H9 (cell line): ENCODE results near the gene YIPF6. TPM values are rescaled to one million over a fixed set of nuclear protein-coding genes. Genes with fewer than 3 reads are reported as not detected.

ENCODE experiments used
- DNase-seq: peaks from one replicate; pipeline ENCODE4 v3.0.0-alpha.2; 2017
- H2AFZ ChIP-seq: one replicate; pipeline ENCODE4 v1.6.1; 2013; ENCODE audit warnings: mild to moderate bottlenecking, low read length, control low read depth, moderate library complexity
- H2AK5ac ChIP-seq: 2 replicates; pipeline ENCODE4 v1.6.1; 2013; ENCODE audit warnings: low read length, control low read depth, mixed read lengths; ENCODE audit not compliant: insufficient read length
- H2BK120ac ChIP-seq: one replicate; pipeline ENCODE4 v1.6.1; 2013; ENCODE audit warnings: low read depth, mild to moderate bottlenecking, low read length, control low read depth, inconsistent platforms; ENCODE audit not compliant: poor library complexity, severe bottlenecking
- H2BK12ac ChIP-seq: 2 replicates; pipeline ENCODE4 v1.6.1; 2013; ENCODE audit warnings: low read length, control low read depth, mixed read lengths, low read depth; ENCODE audit not compliant: insufficient read length
- H2BK15ac ChIP-seq: 2 replicates; pipeline ENCODE4 v1.6.1; 2013; ENCODE audit warnings: low read depth, low read length, control low read depth
- H2BK20ac ChIP-seq: one replicate; pipeline ENCODE4 v1.6.1; 2013; ENCODE audit warnings: low read depth, mild to moderate bottlenecking, low read length, control low read depth, inconsistent platforms; ENCODE audit not compliant: poor library complexity, severe bottlenecking
- H2BK5ac ChIP-seq: 2 replicates; pipeline ENCODE4 v1.6.1; 2013; ENCODE audit warnings: low read length, control low read depth, mixed read lengths; ENCODE audit not compliant: insufficient read length
- H3K14ac ChIP-seq: 2 replicates; pipeline ENCODE4 v1.6.1; 2013; ENCODE audit warnings: low read length, control low read depth; ENCODE audit not compliant: insufficient read depth
- H3K18ac ChIP-seq: 2 replicates; pipeline ENCODE4 v1.6.1; 2013; ENCODE audit warnings: low read depth, mild to moderate bottlenecking, mixed read lengths, low read length, control low read depth; ENCODE audit not compliant: insufficient read length
- H3K23ac ChIP-seq: 2 replicates; pipeline ENCODE4 v1.6.1; 2013; ENCODE audit warnings: low read length, control low read depth, mixed read lengths, low read depth; ENCODE audit not compliant: insufficient read length
- H3K23me2 ChIP-seq: 2 replicates; pipeline ENCODE4 v1.6.1; 2013; ENCODE audit warnings: low read depth, mild to moderate bottlenecking, mixed read lengths, low read length, control low read depth; ENCODE audit not compliant: insufficient read length, poor library complexity, severe bottlenecking
- H3K27ac ChIP-seq: 2 replicates; pipeline ENCODE4 v1.5.1; 2013; ENCODE audit warnings: low read length, control low read depth, mixed read lengths, low read depth; ENCODE audit not compliant: insufficient read length
- H3K27me3 ChIP-seq: 2 replicates; pipeline ENCODE4 v1.6.1; 2013; ENCODE audit warnings: low read length, control low read depth, inconsistent platforms; ENCODE audit not compliant: insufficient read depth
- H3K4ac ChIP-seq: 2 replicates; pipeline ENCODE4 v1.6.1; 2013; ENCODE audit warnings: low read depth, mild to moderate bottlenecking, control low read depth, inconsistent platforms, low read length, moderate library complexity
- H3K4me1 ChIP-seq: 2 replicates; pipeline ENCODE4 v1.6.1; 2013; ENCODE audit warnings: low read length, control low read depth, inconsistent platforms; ENCODE audit not compliant: insufficient read depth
- H3K4me2 ChIP-seq: 2 replicates; pipeline ENCODE4 v1.6.1; 2013; ENCODE audit warnings: low read length, control low read depth, mixed read lengths; ENCODE audit not compliant: insufficient read length, insufficient read depth
- H3K56ac ChIP-seq: 2 replicates; pipeline ENCODE4 v1.6.1; 2013; ENCODE audit warnings: low read depth, mild to moderate bottlenecking, mixed read lengths, low read length, control low read depth; ENCODE audit not compliant: insufficient read length
- H3K79me1 ChIP-seq: 2 replicates; pipeline ENCODE4 v1.6.1; 2013; ENCODE audit warnings: low read depth, mild to moderate bottlenecking, moderate library complexity, low read length, control low read depth, inconsistent platforms; ENCODE audit not compliant: insufficient read depth, poor library complexity, severe bottlenecking
- H3K79me2 ChIP-seq: 2 replicates; pipeline ENCODE4 v1.6.1; 2013; ENCODE audit warnings: low read length, control low read depth, inconsistent platforms; ENCODE audit not compliant: insufficient read depth
- H3K9ac ChIP-seq: 2 replicates; pipeline ENCODE4 v1.6.1; 2013; ENCODE audit warnings: low read length, control low read depth, mixed read lengths; ENCODE audit not compliant: insufficient read length; ENCODE audit errors: extremely low read depth
- H3K9me3 ChIP-seq: one replicate; pipeline ENCODE4 v1.6.1; 2013; ENCODE audit warnings: low read depth, low read length, inconsistent platforms; ENCODE audit not compliant: control insufficient read depth
- H3T11ph ChIP-seq: one replicate; pipeline ENCODE4 v1.6.1; 2013; ENCODE audit warnings: mild to moderate bottlenecking, low read length, control low read depth, inconsistent platforms
- H4K20me1 ChIP-seq: one replicate; pipeline ENCODE4 v1.6.1; 2013; ENCODE audit not compliant: control insufficient read depth, insufficient read length, insufficient read depth
- H4K5ac ChIP-seq: 2 replicates; pipeline ENCODE4 v1.6.1; 2013; ENCODE audit warnings: low read depth, mild to moderate bottlenecking, mixed read lengths, low read length, control low read depth; ENCODE audit not compliant: insufficient read length
- H4K8ac ChIP-seq: replicated peaks from 2 replicates; pipeline ENCODE4 v1.6.1; 2013; ENCODE audit warnings: low read length, control low read depth, mixed read lengths, low read depth; ENCODE audit not compliant: insufficient read length
- H4K91ac ChIP-seq: 2 replicates; pipeline ENCODE4 v1.6.1; 2013; ENCODE audit warnings: low read depth, mild to moderate bottlenecking, moderate library complexity, mixed read lengths, low read length, control low read depth; ENCODE audit not compliant: insufficient read length
- H3K27ac Mint-ChIP-seq, 3 experiments: 2 replicates in 2 of 3; 3 replicates in 1 of 3; pipeline ENCODE4 v1.8.0; 2020 to 2021; ENCODE audit warnings: mixed read lengths in 3 of 3, mild to moderate bottlenecking in 1 of 3, moderate library complexity in 1 of 3
- H3K27me3 Mint-ChIP-seq: 2 replicates; pipeline ENCODE4 v1.8.0; 2021; ENCODE audit warnings: low read depth, mild to moderate bottlenecking, moderate library complexity, mixed read lengths
- H3K36me3 Mint-ChIP-seq, 3 experiments: 2 replicates in 2 of 3; 3 replicates in 1 of 3; pipeline ENCODE4 v1.8.0; 2020 to 2021; ENCODE audit warnings: low read depth in 3 of 3, mixed read lengths in 3 of 3; ENCODE audit not compliant: insufficient read depth in 1 of 3
- H3K4me1 Mint-ChIP-seq, 2 experiments: 2 replicates each; pipeline ENCODE4 v1.8.0; 2020; ENCODE audit warnings: mixed read lengths in 2 of 2
- H3K4me3 Mint-ChIP-seq, 2 experiments: 2 replicates in 1 of 2; 3 replicates in 1 of 2; pipeline ENCODE4 v1.8.0; 2020 to 2021; ENCODE audit warnings: mild to moderate bottlenecking in 2 of 2, mixed read lengths in 2 of 2, moderate library complexity in 1 of 2
- H3K9me3 Mint-ChIP-seq, 2 experiments: 2 replicates in 1 of 2; 3 replicates in 1 of 2; pipeline ENCODE4 v1.8.0; 2020; ENCODE audit warnings: mild to moderate bottlenecking in 2 of 2, mixed read lengths in 2 of 2, moderate library complexity in 1 of 2
- WGBS: extraction: QIAGEN DNeasy Blood & Tissue Kit; methylation state at CpG from one replicate; pipeline ENCODE4 v1.1.7; 2013; ENCODE audit warnings: missing lambda C conversion rate, low lambda C conversion rate, mixed read lengths; ENCODE audit not compliant: insufficient read length; ENCODE audit errors: extremely low coverage; 5-methylcytosine and 5-hydroxymethylcytosine counted together
- total RNA-seq: library from RNA; stranded (reverse); gene quantifications from 2 replicates; pipeline ENCODE4 v1.2.1, GENCODE V29; 2021
- TF ChIP-seq, protein P1 (sequence below): fragments of 200-600 bp; sonication (generic); conservative IDR thresholded peaks from 3 replicates; pipeline ENCODE4 v1.8.0; 2021; ENCODE audit warnings: antibody characterized with exemption, mild to moderate bottlenecking

YIPF6 gene
- total RNA-seq, 1 experiment from 2014 or later, result 31.8 TPM

DNA sequence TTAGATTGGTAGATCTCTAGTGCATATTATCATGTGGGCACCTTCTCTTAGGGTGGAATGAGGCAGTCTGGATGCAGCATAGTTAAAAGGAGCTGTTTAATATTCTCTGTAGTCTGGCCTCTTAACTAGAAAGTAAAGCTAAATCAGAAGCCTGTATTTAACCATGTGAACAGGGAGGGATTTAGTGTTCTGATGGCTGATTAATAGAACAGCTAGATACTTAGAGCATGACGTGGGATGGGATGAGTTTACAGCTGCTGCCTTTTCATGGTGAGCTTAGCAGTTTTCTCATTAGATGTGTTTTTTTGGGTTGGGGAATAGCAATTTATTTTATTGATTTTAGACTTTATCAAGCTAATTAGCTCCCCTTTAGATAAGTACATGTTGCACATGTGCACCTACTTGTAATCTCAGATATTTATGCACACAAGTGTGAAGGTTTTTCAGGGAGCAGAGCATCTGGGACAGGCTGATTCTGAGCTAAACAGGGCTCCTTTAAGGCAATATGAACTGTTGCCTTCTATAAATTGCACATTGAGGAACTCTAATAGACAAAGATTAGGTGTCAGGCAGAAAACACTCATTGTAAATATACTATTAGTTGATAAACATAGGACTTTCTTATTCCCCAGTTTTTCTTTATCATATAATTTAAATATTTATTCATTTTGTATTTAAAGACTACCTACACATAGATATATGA is 34.1 kb downstream of the YIPF6 start:
- no peak for DNase-seq
- WGBS, result no CpG with 5 or more reads among the region's 1 CpG
- Mint-ChIP-seq H3K27ac (no peak overlapping the region), H3K36me3 (peaks cover 11 to 40% (median 31%) of the 10 kb centered on the region in 3 experiments), H3K4me1 (no peaks in the 10 kb centered on the region), H3K27me3 (no peaks in the 10 kb centered on the region), H3K9me3 (peaks cover 40 to 51% of the 10 kb centered on the region in 2 experiments), H3K4me3 (no peak overlapping the region)
- H2BK20ac ChIP-seq, result no peak overlapping the region
- H3K79me2 ChIP-seq, result no peaks in the 10 kb centered on the region
- H3K9ac ChIP-seq, result no peak overlapping the region
- no peak overlapping the region for H3K27ac ChIP-seq
- H4K20me1 ChIP-seq, result no peaks in the 10 kb centered on the region
- no peak overlapping the region for H3K56ac ChIP-seq
- no peak overlapping the region for H3T11ph ChIP-seq
- H4K5ac ChIP-seq, result no peak overlapping the region
- no peak overlapping the region for H3K14ac ChIP-seq
- H4K8ac ChIP-seq, result no peak overlapping the region
- no peak overlapping the region for H2BK12ac ChIP-seq
- peaks cover 16% of the 10 kb centered on the region for H3K9me3 ChIP-seq
- H4K91ac ChIP-seq, result no peak overlapping the region
- TF ChIP-seq, protein P1, sequence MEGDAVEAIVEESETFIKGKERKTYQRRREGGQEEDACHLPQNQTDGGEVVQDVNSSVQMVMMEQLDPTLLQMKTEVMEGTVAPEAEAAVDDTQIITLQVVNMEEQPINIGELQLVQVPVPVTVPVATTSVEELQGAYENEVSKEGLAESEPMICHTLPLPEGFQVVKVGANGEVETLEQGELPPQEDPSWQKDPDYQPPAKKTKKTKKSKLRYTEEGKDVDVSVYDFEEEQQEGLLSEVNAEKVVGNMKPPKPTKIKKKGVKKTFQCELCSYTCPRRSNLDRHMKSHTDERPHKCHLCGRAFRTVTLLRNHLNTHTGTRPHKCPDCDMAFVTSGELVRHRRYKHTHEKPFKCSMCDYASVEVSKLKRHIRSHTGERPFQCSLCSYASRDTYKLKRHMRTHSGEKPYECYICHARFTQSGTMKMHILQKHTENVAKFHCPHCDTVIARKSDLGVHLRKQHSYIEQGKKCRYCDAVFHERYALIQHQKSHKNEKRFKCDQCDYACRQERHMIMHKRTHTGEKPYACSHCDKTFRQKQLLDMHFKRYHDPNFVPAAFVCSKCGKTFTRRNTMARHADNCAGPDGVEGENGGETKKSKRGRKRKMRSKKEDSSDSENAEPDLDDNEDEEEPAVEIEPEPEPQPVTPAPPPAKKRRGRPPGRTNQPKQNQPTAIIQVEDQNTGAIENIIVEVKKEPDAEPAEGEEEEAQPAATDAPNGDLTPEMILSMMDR, result no peak
- no peak overlapping the region for H3K4me2 ChIP-seq
- H3K27me3 ChIP-seq, result no peaks in the 10 kb centered on the region
- H2AFZ ChIP-seq, result no peak overlapping the region
- no peak overlapping the region for H2AK5ac ChIP-seq
- no peaks in the 10 kb centered on the region for H3K79me1 ChIP-seq
- no peak overlapping the region for H2BK120ac ChIP-seq
- H3K4ac ChIP-seq, result no peak overlapping the region
- no peak overlapping the region for H2BK5ac ChIP-seq
- no peak overlapping the region for H3K18ac ChIP-seq
- no peak overlapping the region for H2BK15ac ChIP-seq
- no peaks in the 10 kb centered on the region for H3K23me2 ChIP-seq
- no peak overlapping the region for H3K23ac ChIP-seq
- no peaks in the 10 kb centered on the region for H3K4me1 ChIP-seq
